WTC11 (cell line): Measurements from ENCODE around the gene DDR2. TPM values are rescaled to one million over a fixed set of nuclear protein-coding genes. Genes with fewer than 3 reads are reported as not detected.
A peak's percentile ranks its signal among the peaks of the same experiment; 100 is the strongest.
"Not testable (repeated sequence)": the region's sequence is repeated elsewhere in the genome, so short reads cannot be mapped to it uniquely, and the experiment has no call there.

Source experiments
- ATAC-seq: fragments of 200-7000 bp; cut with Tn5 transposase; 2 replicates; pipeline ENCODE4 v1.10.0; 2021; ENCODE audit warnings: mild to moderate bottlenecking, moderate library complexity
- CTCF ChIA-PET: fragments of 300-600 bp; sonication (Branson Sonifier 250); formaldehyde crosslinking; loops from one replicate; lab custom pipeline; 2021; ENCODE audit warnings: antibody characterized with exemption; lab: Charles Lee
- POLR2A ChIA-PET: fragments of 350-600 bp; sonication (Branson Sonifier 250); formaldehyde crosslinking; loops from one replicate; lab custom pipeline; 2021; ENCODE audit warnings: antibody characterized with exemption; lab: Charles Lee
- DNase-seq: peaks from one replicate; pipeline ENCODE4 v3.0.0; 2021; ENCODE audit warnings: low spot score
- H3K27ac Mint-ChIP-seq: 2 replicates; pipeline ENCODE4 v1.8.0; 2021; ENCODE audit warnings: mixed read lengths
- H3K27me3 Mint-ChIP-seq: 2 replicates; pipeline ENCODE4 v1.8.0; 2021; ENCODE audit warnings: low read depth, mild to moderate bottlenecking, moderate library complexity, mixed read lengths
- H3K36me3 Mint-ChIP-seq: 2 replicates; pipeline ENCODE4 v1.8.0; 2021; ENCODE audit warnings: mixed read lengths
- H3K4me1 Mint-ChIP-seq: 2 replicates; pipeline ENCODE4 v1.8.0; 2022; ENCODE audit warnings: mixed read lengths
- H3K4me3 Mint-ChIP-seq: 2 replicates; pipeline ENCODE4 v1.8.0; 2021; ENCODE audit warnings: mild to moderate bottlenecking, moderate library complexity, mixed read lengths
- H3K9me3 Mint-ChIP-seq: 2 replicates; pipeline ENCODE4 v1.8.0; 2021; ENCODE audit warnings: mixed read lengths
- GRHL2 ChIP-seq: fragments of 250-450 bp; sonication (Bioruptor Pico); IDR thresholded peaks from 2 replicates; pipeline ENCODE4 v1.8.0; 2022; ENCODE audit warnings: mild to moderate bottlenecking, moderate library complexity; ENCODE audit not compliant: insufficient replicate concordance, severe bottlenecking
- HMGA2 ChIP-seq: fragments of 250-450 bp; sonication (Bioruptor Pico); IDR thresholded peaks from 2 replicates; pipeline ENCODE4 v1.4.0; 2021; ENCODE audit warnings: mild to moderate bottlenecking, moderate library complexity
- NFE2L1 ChIP-seq: sonication (generic); formaldehyde crosslinking; IDR thresholded peaks from 2 replicates; pipeline ENCODE4 v1.8.1; 2023; ENCODE audit warnings: missing genetic modification reagents
- NFYB ChIP-seq: sonication (generic); formaldehyde crosslinking; conservative IDR thresholded peaks from 2 replicates; pipeline ENCODE4 v1.8.0; 2022; ENCODE audit warnings: low read depth, missing genetic modification reagents
- ZNF219 ChIP-seq: sonication (generic); formaldehyde crosslinking; IDR thresholded peaks from 2 replicates; pipeline ENCODE4 v1.8.0; 2023; ENCODE audit warnings: missing genetic modification reagents, mild to moderate bottlenecking, borderline replicate concordance
- ZNF416 ChIP-seq: fragments of 250-450 bp; sonication (Bioruptor Pico); IDR thresholded peaks from 2 replicates; pipeline ENCODE4 v1.9.0; 2021; ENCODE audit warnings: mild to moderate bottlenecking, inconsistent platforms
- ZNF671 ChIP-seq: fragments of 250-450 bp; sonication (Bioruptor Pico); IDR thresholded peaks from 2 replicates; pipeline ENCODE4 v1.8.0; 2021; ENCODE audit warnings: mild to moderate bottlenecking
- total RNA-seq: library from RNA; stranded (reverse); gene quantifications from 3 replicates; pipeline ENCODE4 v1.2.3, GENCODE V29; 2021
- TF ChIP-seq, protein P1 (sequence below): fragments of 250-450 bp; sonication (Bioruptor Pico); IDR thresholded peaks from 2 replicates; pipeline ENCODE4 v1.8.0; 2021; ENCODE audit warnings: mild to moderate bottlenecking
- TF ChIP-seq, protein P2 (sequence below): sonication (generic); formaldehyde crosslinking; IDR thresholded peaks from 2 replicates; pipeline ENCODE4 v1.8.1; 2022; ENCODE audit warnings: low read depth, missing genetic modification reagents, borderline replicate concordance
- TF ChIP-seq, protein P3 (sequence below): fragments of 200-600 bp; IDR thresholded peaks from 2 replicates; pipeline ENCODE4 v1.8.0; 2022; ENCODE audit warnings: antibody characterized with exemption
- TF ChIP-seq, protein P4 (sequence below): fragments of 250-450 bp; sonication (Bioruptor Pico); IDR thresholded peaks from 2 replicates; pipeline ENCODE4 v1.9.0; 2021; ENCODE audit warnings: mild to moderate bottlenecking, borderline replicate concordance
- TF ChIP-seq, protein P5 (sequence below): sonication (generic); formaldehyde crosslinking; IDR thresholded peaks from 2 replicates; pipeline ENCODE4 v1.8.1; 2022; ENCODE audit warnings: mild to moderate bottlenecking, moderate library complexity, missing genetic modification reagents
- TF ChIP-seq, protein P6 (sequence below): sonication (generic); formaldehyde crosslinking; IDR thresholded peaks from 2 replicates; pipeline ENCODE4 v1.8.1; 2023; ENCODE audit warnings: mild to moderate bottlenecking, missing genetic modification reagents, moderate library complexity
- TF ChIP-seq, protein P7 (sequence below): sonication (generic); formaldehyde crosslinking; IDR thresholded peaks from 2 replicates; pipeline ENCODE4 v1.8.0; 2022; ENCODE audit warnings: mild to moderate bottlenecking, missing genetic modification reagents
- TF ChIP-seq, protein P8 (sequence below): sonication (generic); formaldehyde crosslinking; IDR thresholded peaks from 2 replicates; pipeline ENCODE4 v1.8.1; 2023; ENCODE audit warnings: mild to moderate bottlenecking, missing genetic modification reagents

The DDR2 gene
- total RNA-seq, 1 experiment from 2014 or later = 0.85 TPM

DNA sequence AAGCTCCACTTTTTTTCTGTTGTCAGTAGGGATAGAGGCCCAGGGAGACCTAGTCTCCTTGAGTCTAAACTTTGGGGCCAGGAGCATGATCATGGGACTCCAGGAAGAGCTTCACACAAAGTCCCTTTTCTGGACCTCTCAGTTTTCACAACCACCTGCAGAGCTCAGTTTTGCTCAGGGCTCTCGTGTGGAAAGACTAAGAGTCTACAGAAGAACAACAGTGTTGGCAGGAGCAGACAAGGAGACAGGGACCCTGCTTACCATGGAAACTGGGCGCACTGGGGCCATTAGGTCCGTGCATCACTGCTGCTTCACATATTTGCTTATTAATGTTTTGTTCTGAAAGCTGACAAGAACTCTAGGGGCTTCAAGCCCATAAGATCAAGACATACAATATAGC, 94.3 kb downstream of the DDR2 start:
- Mint-ChIP-seq H3K4me3 (no peak overlapping the region), H3K9me3 (no peaks in the 10 kb centered on the region), H3K27me3 (no peaks in the 10 kb centered on the region), H3K36me3 (no peaks in the 10 kb centered on the region), H3K27ac (no peak overlapping the region), H3K4me1 (0 out of 2 replicates have a peak, but pooled peaks cover 4% of the 10 kb centered on the region)
- no peak for TF ChIP-seq ZNF219 (CRISPR knock-in tag)
- TF ChIP-seq HMGA2 (CRISPR knock-in tag) = peak; percentile 50; the same call in 1 of the 2 replicates
- POLR2A ChIA-PET = no interaction called here
- no peak for ATAC-seq
- CTCF ChIA-PET = no interaction called here
- DNase-seq = no peak

DNA sequence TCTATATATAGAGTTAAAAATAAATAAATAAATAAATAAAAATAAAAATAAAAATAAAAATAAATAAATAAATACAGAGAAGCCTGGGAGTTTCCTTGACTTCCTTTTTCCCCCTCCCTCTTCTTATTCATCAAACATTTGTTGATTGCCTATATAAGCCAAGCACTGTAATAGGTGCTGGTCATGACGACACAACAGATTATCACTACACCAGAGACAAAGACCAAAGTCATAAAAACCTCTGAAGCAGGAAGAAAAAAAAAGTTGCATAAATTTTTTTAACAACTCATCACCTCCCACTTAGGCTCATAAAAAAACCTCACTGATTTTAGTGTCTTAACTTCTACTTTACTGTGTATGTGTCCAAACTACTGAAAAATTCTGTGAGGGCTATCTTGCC, 95.2 kb downstream of the DDR2 start:
- peak; percentile 76 for TF ChIP-seq HMGA2 (CRISPR knock-in tag)
- H3K27me3 Mint-ChIP-seq, DNase-seq, H3K4me3 Mint-ChIP-seq, ATAC-seq, H3K27ac Mint-ChIP-seq, CTCF ChIA-PET, H3K9me3 Mint-ChIP-seq, H3K4me1 Mint-ChIP-seq, POLR2A ChIA-PET, H3K36me3 Mint-ChIP-seq: not testable (repeated sequence)

DNA sequence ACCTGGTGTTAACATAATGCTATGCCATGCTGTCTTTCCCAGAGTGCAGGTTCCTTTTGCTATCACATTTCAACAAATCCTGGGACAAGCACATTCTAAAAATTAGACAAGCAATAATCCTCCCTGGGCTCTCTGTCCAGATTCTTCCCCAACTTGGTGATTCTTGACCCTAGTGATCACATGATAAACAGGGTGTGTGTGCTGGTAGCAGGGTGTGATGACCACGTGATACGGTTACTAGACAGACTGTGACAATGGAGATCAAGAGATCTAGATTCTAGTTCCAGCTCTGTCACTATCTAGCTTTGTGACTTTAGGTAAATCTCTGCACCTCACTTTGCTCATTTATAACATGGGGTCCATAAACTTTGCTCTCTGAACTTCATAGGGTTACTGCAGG, 96.3 kb downstream of the DDR2 start:
- Mint-ChIP-seq H3K4me1 (peaks cover 11% of the 10 kb centered on the region), H3K36me3 (no peaks in the 10 kb centered on the region), H3K4me3 (no peak overlapping the region), H3K27me3 (no peaks in the 10 kb centered on the region), H3K27ac (no peak overlapping the region), H3K9me3 (no peaks in the 10 kb centered on the region)
- ChIA-PET CTCF (no interaction called here), POLR2A (no interaction called here)
- TF ChIP-seq ZNF671 (CRISPR knock-in tag) (no peak), GRHL2 (no peak), ZNF416 (CRISPR knock-in tag) (no peak), NFE2L1 (no peak), NFYB (no peak), ZNF219 (CRISPR knock-in tag) (no peak)
- TF ChIP-seq, protein P1, sequence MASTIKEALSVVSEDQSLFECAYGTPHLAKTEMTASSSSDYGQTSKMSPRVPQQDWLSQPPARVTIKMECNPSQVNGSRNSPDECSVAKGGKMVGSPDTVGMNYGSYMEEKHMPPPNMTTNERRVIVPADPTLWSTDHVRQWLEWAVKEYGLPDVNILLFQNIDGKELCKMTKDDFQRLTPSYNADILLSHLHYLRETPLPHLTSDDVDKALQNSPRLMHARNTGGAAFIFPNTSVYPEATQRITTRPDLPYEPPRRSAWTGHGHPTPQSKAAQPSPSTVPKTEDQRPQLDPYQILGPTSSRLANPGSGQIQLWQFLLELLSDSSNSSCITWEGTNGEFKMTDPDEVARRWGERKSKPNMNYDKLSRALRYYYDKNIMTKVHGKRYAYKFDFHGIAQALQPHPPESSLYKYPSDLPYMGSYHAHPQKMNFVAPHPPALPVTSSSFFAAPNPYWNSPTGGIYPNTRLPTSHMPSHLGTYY (CRISPR knock-in tag) = no peak
- TF ChIP-seq, protein P2, sequence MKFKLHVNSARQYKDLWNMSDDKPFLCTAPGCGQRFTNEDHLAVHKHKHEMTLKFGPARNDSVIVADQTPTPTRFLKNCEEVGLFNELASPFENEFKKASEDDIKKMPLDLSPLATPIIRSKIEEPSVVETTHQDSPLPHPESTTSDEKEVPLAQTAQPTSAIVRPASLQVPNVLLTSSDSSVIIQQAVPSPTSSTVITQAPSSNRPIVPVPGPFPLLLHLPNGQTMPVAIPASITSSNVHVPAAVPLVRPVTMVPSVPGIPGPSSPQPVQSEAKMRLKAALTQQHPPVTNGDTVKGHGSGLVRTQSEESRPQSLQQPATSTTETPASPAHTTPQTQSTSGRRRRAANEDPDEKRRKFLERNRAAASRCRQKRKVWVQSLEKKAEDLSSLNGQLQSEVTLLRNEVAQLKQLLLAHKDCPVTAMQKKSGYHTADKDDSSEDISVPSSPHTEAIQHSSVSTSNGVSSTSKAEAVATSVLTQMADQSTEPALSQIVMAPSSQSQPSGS (CRISPR knock-in tag) = no peak
- TF ChIP-seq, protein P3, sequence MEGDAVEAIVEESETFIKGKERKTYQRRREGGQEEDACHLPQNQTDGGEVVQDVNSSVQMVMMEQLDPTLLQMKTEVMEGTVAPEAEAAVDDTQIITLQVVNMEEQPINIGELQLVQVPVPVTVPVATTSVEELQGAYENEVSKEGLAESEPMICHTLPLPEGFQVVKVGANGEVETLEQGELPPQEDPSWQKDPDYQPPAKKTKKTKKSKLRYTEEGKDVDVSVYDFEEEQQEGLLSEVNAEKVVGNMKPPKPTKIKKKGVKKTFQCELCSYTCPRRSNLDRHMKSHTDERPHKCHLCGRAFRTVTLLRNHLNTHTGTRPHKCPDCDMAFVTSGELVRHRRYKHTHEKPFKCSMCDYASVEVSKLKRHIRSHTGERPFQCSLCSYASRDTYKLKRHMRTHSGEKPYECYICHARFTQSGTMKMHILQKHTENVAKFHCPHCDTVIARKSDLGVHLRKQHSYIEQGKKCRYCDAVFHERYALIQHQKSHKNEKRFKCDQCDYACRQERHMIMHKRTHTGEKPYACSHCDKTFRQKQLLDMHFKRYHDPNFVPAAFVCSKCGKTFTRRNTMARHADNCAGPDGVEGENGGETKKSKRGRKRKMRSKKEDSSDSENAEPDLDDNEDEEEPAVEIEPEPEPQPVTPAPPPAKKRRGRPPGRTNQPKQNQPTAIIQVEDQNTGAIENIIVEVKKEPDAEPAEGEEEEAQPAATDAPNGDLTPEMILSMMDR = no peak
- TF ChIP-seq, protein P4, sequence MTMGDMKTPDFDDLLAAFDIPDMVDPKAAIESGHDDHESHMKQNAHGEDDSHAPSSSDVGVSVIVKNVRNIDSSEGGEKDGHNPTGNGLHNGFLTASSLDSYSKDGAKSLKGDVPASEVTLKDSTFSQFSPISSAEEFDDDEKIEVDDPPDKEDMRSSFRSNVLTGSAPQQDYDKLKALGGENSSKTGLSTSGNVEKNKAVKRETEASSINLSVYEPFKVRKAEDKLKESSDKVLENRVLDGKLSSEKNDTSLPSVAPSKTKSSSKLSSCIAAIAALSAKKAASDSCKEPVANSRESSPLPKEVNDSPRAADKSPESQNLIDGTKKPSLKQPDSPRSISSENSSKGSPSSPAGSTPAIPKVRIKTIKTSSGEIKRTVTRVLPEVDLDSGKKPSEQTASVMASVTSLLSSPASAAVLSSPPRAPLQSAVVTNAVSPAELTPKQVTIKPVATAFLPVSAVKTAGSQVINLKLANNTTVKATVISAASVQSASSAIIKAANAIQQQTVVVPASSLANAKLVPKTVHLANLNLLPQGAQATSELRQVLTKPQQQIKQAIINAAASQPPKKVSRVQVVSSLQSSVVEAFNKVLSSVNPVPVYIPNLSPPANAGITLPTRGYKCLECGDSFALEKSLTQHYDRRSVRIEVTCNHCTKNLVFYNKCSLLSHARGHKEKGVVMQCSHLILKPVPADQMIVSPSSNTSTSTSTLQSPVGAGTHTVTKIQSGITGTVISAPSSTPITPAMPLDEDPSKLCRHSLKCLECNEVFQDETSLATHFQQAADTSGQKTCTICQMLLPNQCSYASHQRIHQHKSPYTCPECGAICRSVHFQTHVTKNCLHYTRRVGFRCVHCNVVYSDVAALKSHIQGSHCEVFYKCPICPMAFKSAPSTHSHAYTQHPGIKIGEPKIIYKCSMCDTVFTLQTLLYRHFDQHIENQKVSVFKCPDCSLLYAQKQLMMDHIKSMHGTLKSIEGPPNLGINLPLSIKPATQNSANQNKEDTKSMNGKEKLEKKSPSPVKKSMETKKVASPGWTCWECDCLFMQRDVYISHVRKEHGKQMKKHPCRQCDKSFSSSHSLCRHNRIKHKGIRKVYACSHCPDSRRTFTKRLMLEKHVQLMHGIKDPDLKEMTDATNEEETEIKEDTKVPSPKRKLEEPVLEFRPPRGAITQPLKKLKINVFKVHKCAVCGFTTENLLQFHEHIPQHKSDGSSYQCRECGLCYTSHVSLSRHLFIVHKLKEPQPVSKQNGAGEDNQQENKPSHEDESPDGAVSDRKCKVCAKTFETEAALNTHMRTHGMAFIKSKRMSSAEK = no peak
- TF ChIP-seq, protein P5, sequence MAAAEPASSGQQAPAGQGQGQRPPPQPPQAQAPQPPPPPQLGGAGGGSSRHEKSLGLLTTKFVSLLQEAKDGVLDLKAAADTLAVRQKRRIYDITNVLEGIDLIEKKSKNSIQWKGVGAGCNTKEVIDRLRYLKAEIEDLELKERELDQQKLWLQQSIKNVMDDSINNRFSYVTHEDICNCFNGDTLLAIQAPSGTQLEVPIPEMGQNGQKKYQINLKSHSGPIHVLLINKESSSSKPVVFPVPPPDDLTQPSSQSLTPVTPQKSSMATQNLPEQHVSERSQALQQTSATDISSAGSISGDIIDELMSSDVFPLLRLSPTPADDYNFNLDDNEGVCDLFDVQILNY (CRISPR knock-in tag) = no peak
- TF ChIP-seq, protein P6, sequence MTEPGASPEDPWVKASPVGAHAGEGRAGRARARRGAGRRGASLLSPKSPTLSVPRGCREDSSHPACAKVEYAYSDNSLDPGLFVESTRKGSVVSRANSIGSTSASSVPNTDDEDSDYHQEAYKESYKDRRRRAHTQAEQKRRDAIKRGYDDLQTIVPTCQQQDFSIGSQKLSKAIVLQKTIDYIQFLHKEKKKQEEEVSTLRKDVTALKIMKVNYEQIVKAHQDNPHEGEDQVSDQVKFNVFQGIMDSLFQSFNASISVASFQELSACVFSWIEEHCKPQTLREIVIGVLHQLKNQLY (CRISPR knock-in tag) = no peak
- TF ChIP-seq, protein P7, sequence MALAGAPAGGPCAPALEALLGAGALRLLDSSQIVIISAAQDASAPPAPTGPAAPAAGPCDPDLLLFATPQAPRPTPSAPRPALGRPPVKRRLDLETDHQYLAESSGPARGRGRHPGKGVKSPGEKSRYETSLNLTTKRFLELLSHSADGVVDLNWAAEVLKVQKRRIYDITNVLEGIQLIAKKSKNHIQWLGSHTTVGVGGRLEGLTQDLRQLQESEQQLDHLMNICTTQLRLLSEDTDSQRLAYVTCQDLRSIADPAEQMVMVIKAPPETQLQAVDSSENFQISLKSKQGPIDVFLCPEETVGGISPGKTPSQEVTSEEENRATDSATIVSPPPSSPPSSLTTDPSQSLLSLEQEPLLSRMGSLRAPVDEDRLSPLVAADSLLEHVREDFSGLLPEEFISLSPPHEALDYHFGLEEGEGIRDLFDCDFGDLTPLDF (CRISPR knock-in tag) = no peak
- TF ChIP-seq, protein P8, sequence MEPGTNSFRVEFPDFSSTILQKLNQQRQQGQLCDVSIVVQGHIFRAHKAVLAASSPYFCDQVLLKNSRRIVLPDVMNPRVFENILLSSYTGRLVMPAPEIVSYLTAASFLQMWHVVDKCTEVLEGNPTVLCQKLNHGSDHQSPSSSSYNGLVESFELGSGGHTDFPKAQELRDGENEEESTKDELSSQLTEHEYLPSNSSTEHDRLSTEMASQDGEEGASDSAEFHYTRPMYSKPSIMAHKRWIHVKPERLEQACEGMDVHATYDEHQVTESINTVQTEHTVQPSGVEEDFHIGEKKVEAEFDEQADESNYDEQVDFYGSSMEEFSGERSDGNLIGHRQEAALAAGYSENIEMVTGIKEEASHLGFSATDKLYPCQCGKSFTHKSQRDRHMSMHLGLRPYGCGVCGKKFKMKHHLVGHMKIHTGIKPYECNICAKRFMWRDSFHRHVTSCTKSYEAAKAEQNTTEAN (CRISPR knock-in tag) = no peak
- ATAC-seq (no peak), DNase-seq (no peak)
